GM19452 (cell line): Measurements from ENCODE around the gene ECSIT.

Source experiments
- ATAC-seq: cut with Tn5 transposase; IDR thresholded peaks from one replicate; pipeline ENCODE4 v1.9.1; 2021; ENCODE audit not compliant: unreplicated experiment

The ECSIT gene

DNA sequence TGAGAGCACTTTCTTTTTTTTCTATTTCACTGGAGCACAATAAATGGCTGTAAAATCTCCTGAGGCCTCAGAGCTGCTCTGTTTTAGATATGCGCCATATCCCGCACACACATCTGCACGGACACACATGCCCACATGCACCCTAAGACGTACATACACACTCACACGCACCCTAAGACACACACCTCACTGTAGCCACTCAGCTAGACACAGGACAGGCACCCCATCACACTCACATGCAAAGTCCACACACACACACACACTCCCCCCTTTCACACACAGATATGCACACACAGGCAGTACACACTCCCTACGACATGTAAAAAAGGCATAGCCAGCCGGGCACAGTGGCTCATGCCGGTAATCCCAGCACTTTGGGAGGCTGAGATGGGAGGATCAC lies 21.3 kb upstream of the ECSIT start:
- ATAC-seq: no peak

DNA sequence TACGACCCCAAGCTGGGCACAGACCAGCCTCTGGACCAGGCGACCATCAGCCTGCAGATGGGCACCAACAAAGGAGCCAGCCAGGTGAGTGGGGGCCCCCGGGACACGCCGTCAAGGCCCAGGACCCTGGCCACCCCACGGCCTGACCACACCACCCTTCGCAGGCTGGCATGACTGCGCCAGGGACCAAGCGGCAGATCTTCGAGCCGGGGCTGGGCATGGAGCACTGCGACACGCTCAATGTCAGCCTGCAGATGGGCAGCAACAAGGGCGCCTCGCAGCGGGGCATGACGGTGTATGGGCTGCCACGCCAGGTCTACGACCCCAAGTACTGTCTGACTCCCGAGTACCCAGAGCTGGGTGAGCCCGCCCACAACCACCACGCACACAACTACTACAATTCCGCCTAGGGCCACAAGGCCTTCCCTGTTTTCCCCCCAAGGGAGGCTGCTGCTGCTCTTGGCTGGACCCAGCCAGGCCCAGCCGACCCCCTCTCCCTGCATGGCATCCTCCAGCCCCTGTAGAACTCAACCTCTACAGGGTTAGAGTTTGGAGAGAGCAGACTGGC lies 20.5 kb upstream of the ECSIT start:
- no peak for ATAC-seq

DNA sequence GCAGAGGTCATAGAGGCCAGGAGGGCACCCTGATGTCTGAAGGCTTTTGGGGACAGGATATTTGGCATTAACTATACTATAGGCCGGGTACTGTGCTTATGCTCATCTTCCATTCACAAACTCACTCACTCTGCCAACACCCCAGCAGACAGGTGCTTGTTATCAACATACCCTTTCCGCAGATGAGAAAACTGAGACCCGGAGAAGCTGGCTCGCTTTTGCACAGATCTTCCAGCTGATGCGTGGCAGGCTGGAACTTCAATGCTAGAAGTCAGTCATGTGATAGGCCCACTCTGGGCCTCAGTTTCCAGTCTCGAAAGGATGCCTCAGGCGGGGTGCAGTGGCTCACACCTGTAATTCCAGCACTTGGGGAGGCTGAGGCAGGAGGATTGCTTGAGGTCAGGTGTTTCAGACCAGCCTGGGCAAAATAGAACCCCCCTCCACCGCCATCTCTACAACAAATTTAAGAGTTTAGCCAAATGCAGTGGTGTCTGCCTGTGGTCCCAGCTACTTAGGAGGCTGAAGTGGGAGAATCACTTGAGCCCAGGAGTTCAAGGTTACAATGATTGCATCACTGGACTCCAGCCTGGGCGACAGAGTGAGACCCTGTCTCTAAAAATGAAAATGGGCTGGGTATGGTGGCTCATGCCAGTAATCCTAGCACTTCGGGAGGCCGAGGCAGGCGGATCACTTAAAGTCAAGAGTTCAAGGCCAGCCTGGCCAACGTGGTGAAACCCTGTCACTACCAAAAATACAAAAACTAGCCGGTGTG lies 19.2 kb upstream of the ECSIT start:
- ATAC-seq: no peak

DNA sequence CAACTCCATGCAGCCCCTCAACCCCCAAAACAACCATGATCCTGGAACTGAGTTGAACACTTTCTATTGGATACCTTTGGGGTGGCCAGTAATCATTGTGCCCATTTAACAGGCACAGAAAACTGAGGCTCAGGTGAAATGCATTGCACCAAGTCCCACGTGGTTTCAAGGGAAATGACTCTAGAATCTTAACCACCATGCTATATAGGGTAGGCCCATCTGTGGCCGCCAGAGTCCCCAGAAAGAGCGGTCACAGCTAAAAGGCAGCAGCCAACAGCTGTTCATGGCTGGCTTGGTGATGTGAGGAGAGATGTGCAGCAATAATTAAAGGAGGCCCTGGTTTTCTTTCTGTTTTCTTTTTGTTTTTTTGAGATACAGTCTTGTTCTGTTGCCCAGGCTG lies 12.3 kb upstream of the ECSIT start:
- no peak for ATAC-seq

DNA sequence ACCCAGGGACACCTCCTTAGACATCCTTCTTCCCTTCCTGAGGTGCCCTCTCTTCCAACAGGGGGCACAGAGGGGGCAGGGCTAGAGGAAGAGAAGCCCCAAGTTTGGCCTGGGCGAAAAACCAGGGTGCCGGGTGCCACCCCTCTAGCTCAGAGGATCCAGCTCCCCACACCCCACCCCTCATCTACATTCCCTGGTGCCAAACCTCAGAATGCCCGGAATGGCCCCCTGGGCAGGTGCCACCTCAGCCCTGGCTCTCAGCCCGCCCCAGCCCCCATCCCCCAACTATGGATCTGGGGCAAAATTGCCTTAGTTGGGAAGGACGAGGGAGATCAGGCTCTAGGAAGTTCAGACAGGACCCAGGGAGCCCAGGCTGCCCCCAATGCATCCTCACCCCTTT lies 11.7 kb upstream of the ECSIT start:
- ATAC-seq: no peak

DNA sequence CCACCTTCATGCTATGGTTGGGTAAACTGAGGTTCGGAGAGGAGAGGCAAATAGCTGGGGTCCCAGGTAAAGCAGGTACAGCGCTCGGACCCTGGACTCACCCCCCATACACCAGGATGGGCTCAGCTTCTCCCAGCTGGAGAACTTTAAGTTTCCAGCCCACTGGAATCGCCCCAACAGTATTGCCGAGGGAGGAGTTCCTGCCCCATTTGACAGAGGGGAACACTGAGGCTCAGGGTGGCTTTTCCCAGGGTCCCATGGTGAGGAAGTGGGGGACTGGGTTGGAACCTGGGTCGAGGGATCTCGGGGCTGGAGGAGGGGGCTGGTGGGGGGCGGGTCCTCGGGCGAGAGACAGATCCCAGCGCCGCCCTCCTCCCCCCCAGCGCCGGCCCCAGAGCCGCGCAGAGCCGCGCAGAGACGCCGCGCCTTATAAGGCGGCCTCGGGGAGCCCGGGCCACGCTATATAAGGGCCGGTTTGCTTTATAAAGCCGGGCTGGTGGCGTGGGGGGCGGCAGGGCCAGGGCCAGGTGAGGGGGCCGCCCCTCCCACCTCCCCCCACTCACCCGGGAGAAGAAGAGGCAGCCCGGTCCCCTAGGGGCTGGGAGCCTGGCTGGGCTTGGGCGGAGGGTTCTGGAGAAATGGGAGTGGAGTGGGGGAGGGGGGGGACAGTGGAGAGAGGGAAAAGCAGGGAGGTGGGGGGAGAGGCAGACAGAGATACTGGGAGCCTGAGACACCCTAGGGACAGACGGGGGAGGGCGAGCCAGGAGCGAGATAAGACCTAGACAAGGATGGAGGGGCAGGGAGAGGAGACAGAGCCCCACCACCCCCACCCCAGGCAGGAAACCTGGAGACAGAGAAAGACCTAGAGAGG lies 10.8 kb upstream of the ECSIT start:
- ATAC-seq: no peak

DNA sequence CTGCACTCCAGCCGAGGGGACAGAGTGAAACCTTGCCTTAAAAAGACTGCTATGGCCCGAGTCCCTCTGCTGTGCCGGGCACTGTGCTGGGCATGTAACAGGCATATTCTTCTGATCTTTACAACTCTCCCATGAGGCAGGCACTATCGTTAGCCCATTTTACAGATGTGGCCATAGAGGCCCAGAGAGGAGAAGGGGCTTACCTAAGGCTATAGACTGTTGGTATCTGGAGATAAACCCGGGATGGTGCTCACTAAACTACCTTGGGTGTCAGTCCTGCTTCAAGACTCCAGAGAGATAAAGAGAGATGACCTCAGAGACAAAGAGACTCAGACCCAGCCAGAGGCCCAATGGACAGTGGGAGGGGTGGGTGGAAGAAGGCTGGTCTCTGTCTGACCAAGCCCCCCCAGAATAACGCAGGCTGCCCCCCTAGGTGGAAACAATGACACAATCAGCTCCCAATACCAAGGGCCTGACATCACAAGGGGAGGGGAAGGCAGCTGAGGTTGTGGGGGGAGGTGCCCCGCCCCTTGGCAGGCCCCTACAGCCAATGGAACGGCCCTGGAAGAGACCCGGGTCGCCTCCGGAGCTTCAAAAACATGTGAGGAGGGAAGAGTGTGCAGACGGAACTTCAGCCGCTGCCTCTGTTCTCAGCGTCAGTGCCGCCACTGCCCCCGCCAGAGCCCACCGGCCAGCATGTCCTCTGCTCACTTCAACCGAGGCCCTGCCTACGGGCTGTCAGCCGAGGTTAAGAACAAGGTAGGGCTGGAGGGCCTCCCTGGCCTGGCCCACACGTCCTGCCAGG lies 9.5 kb upstream of the ECSIT start, which contains the start of gene CNN1:
TSS of gene CNN1 (plus strand) at position 620 of the 805 bp plus-strand sequence. CDS start at position 697, 77 bp downstream.
- ATAC-seq: no peak

DNA sequence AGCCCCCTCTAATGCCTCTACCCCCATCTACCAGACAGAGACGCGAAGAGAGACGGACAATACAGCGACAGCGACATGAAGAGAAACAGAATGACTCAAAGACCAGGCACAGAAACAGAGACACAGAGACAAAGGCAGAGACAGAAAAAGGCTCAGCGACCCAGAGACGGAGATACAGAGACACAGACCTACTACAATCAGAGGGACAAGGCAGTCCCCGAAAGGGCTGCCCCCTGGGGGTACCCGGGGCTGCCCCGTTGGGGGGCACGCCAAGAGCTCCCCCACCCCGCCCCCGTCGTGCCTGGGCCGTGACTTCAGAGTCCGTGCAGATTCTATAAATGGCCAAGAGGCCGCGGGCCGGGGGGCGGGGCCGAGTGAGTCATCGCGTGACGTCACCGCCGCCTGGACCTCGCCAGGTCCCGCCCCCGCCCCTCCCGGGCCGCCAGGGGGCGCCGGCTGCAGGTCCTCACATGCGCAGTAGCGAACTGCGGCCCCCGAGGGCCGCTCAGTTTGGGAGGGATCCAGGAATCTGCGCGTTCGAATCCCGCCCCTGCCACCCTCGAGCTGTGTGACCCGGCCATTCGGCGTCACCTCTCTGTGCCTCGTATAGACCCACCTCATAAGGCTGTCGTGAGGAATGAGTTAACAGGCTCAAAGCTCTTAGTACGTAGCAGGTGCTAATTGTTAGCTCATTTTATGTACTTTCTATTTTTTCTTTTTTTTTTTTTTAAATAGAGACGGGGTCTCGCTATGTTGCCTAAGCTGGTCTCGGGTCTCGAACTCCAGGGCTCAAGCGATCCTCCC lies 7.1 kb upstream of the ECSIT start:
- peak; percentile 61 for ATAC-seq

DNA sequence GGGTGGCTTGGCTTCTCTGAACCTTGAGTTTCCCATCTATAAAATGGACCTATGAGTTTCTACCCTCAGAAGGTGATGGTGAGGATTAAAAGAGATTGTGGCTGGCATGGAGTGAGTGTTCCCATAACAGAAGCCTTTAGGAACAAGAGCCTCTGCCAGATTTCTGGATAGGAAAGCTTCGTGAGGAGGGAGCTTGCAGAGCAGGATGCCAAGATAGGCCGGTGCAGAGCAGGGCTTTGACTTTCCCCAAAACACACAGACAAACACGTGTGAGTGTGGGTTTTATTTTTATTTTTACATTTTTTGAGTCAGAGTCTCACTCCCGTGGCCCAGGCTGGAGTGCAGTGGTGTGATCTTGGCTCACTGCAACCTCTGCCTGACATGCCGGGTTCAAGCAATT lies 6.0 kb upstream of the ECSIT start:
- ATAC-seq: no peak

DNA sequence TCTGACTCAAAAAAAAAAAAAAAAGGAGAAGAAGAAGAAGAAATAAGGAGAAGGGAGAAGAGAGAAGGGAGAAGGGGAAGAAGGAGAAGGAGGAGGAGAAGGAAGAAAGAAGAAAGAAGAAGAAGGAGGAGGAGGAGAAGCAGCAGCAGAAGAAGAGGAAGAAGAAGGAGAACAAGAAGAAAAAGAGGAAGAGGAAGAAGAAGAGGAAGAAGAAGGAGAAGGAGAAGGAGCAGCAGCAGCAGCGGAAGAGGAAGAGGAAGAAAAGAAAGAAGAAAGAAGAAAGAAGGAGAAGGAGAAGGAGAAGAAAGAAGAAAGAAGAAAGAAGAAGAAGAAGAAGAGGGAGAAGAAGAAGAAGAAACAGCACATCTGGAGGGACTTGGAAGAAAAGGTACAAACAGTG lies 5.6 kb upstream of the ECSIT start:
- ATAC-seq: no peak

DNA sequence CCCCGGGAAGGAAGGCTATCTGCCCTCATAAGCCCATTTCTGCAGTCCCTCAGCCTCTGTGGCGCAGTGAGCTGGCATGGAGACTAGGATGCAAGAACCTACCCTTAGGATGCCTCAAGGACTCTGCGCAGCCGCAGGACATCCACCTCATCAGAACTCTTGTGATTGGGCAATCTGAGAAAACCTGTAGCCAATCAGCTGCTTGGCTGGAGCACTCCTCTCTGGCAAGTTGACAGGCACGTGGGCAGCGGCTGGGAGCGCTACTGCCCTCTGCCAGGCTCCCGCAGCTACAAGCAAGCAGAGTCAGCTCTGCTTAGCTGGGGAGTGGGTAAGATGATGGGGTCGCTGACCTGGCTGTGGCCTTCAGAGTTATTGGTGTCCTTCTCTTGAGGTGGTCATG lies 1.5 kb upstream of the ECSIT start:
- ATAC-seq: no peak

DNA sequence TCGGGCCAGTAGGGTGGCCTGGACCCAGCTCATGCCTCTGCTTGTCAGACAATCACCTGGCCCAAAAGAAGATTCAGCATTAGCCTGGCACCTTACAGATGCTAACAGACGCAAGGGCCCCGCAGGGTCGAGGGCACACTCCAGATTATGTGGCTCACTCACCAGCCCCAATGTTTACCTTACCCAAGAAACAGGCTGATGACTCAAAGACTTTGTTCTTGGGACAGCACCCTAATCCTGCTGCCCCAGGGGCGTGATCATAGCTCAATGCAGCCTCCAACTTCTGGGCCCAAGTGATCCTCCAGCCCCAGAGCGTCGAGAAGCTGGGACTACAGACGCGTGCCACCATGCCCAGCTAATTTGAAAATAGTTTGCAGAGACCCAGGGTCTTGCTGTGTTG lies 9.8 kb downstream of the ECSIT start:
- ATAC-seq: no peak

DNA sequence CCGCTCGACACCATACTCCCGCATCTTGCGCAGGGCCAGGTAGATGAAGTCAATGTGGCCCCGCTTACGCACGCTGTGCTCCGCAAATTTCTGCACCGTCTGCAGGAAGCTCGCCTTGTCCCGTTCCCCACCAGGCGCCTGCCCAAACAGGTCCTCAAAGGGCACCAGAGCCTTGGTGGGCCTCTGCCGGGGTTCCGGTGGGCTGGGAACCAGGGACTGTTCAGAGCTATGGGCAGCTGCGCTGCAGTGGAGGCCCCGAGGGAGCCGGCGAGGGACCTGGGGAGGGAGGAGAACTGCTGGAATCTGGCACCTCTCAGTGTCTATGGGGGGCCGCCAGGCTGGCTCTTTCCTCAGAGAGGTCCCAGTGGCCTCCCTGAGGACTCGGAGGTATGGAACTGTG lies 15.0 kb downstream of the ECSIT start:
- ATAC-seq: no peak

DNA sequence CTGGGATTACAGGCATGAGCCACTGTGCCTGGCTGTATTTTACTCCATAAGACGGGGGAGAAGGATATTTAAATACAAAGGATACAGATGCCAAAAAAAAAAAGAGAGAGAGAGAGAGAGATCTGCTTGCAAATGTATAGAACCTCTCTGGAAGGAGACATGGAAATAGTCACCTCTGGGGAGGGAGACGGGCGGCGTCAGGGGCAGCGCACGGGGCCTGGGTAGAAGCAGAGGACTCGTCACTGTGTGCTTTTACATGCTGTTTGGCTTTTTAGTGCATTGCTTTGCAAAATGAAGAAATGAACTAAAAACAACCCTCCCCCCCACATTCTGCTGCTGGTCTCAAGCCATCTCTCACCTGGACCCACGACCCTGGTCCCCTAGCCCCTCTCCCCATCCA lies 18.5 kb downstream of the ECSIT start:
- ATAC-seq: no peak

DNA sequence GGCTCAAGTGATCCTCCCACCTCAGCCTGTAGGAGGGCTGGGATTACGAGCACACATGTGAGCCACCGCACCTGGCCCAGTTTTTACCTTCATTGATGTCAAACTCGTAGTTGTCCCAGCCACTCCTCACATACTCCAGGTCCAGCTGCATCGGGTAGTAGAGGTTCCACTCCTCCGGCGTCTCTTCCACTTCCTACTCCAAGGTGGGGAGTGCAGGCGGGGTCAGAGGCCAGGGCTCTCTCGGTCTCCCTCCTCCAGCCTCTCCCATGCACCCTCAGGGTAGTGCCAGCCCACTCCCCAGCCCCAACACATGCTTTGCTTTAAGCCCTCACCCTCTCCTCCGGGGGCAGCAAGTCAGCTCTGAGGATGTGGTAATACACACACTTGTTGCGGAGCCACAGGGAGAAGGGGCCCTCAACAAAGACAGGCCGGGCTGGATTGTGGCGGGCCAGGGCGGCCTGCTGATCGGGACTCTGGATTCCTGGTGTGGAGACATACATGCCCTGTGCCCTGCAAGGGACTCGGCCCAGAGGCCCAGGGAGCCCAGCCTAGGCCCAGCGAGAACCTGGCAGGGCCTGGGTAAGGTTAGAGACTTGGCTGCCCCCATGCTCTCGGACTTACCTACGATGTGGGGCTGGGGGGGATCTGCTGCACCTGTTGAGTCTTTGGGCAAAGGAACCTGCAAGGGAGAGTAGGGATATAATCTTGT lies 21.4 kb downstream of the ECSIT start:
- no peak for ATAC-seq

DNA sequence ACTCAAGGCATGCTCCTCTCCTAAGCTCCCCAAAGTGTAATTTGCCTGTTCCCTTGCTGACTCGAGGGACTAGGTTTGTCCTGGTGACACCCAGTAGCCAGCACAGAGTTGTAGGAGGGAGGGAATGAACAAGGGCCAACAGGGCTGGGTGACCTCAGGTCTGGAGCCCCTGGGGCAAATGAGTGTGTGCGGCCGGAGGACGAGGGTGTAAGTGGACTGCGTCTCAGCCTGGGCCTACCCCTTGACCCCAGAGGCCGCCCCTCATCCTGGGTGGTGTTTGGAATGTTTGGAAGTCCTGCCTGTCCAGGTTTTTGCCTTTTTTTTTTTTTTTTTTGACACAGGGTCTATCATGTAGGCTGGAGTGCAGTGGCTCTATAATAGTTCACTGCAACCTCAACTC lies 22.0 kb downstream of the ECSIT start:
- no peak for ATAC-seq

DNA sequence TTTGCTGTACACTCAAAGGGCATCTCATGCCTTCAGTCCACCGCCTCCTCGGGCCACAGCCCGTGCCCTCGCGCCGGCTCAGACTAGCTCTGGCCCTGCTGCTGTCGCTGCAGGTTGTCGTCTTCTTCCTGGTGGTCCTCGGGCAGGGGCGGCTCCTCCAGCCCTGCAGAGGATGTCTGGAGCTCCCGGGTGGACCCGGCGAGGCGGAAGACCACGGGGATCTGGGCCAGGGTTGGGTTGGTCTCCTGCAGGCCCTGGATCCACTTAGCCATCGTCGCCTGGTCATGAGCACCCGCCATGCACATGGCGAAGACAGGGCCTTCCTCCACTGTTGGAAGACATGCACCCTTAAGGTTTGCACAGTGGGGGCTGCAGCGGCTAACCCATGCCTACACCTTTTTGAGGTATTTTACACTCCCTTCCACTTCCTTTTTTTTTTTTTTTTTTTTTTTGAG lies 22.8 kb downstream of the ECSIT start:
- peak; percentile 38 for ATAC-seq

DNA sequence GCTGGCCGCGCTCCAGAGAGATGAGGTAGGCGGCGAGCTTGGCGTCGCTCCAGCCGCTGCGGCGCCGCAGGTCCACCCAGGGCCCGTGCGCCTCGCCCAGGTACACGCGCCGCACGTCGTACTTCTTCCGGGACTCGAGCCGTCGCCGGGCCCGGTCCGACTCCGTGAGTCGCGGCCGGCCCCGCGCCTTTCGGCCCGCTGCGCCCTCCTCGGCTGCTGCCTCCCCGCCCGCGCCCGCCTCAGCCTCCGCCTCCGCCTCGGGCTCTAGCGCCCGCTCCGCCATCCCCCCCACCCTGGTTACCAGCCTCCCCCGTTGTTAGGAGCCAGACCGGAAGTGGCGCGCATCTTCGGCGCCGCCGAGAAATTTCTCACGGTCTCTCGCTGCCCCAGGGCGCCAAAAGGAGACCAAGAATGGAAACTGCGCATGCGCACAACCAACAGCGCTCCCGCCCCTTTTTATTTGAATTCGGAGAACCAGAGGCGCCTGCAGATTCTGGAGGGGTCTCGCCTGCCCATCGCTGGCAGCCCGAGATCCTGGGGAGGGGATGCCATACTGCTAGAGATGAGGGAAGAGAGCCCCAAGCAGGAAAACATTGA lies 23.3 kb downstream of the ECSIT start, which contains the start of gene ZNF653:
TSS of gene ZNF653 (minus strand) at position 336 of the 597 bp plus-strand sequence. CDS start at position 283, 53 bp downstream.
- ATAC-seq: peak; percentile 53

DNA sequence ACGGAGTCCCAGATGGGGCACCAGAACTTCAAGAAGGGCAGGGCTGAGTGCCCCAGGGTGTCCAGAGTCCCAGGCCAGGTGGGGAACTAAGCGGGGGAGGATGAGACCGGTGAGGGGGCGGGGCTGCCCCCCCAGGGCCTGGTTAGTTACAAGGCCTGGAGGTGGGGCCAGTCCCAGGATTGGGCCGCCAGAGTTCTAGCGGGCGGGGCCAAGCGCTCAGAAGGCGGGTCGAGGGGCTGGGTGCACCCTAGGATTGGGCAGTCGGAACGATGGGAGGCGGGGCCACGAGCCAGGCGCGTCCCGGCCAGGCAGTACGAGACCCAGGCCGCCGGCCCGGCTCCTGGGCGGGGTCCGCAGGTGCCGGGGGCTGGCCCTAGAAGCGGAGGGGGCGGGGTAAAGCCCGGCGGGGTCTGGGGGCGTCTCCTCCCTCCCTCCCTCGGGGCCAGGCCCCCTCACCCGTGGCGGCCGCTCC lies 23.9 kb downstream of the ECSIT start:
- peak; percentile 90 for ATAC-seq
